HG02763 (cell line): ENCODE measurements around the gene CFAP43.
"Not testable (repeated sequence)": the region's sequence is repeated elsewhere in the genome, so short reads cannot be mapped to it uniquely, and the experiment has no call there.

Experiments
- ATAC-seq: cut with Tn5 transposase; IDR thresholded peaks from one replicate; pipeline ENCODE4 v1.9.1; 2021; ENCODE audit warnings: mild to moderate bottlenecking, moderate library complexity; ENCODE audit not compliant: unreplicated experiment

CFAP43 gene

GRCh38 chr10:104258209-104258608 lies 26.0 kb upstream of the CFAP43 start:
- no peak for ATAC-seq

- no peak for ATAC-seq
Measured at GRCh38 chr10:104257235-104257634, 25.1 kb upstream of the CFAP43 start.

- ATAC-seq = no peak
Measured at GRCh38 chr10:104256335-104256961, 24.3 kb upstream of the CFAP43 start.

- ATAC-seq = peak; percentile 36
Measured at GRCh38 chr10:104255311-104255981, 23.3 kb upstream of the CFAP43 start.

- ATAC-seq = peak; percentile 78
Measured at GRCh38 chr10:104254493-104255310, 22.5 kb upstream of the CFAP43 start, which contains the start of gene GSTO1. Gene GSTO1 (plus strand): TSS chr10:104254892. CDS start chr10:104254929, 37 bp downstream.

GRCh38 chr10:104253606-104254410 lies 21.6 kb upstream of the CFAP43 start:
- no peak for ATAC-seq

- ATAC-seq = no peak
Measured at GRCh38 chr10:104253106-104253505, 20.9 kb upstream of the CFAP43 start.

GRCh38 chr10:104252368-104252767 lies 20.2 kb upstream of the CFAP43 start:
- ATAC-seq = no peak

GRCh38 chr10:104251443-104251842 lies 19.3 kb upstream of the CFAP43 start:
- ATAC-seq = no peak

- ATAC-seq = no peak
Measured at GRCh38 chr10:104250371-104250770, 18.2 kb upstream of the CFAP43 start.

- ATAC-seq = not testable (repeated sequence)
Measured at GRCh38 chr10:104248931-104249330, 16.8 kb upstream of the CFAP43 start.

- ATAC-seq = no peak
Measured at GRCh38 chr10:104247513-104248146, 15.5 kb upstream of the CFAP43 start.

GRCh38 chr10:104246976-104247375 lies 14.8 kb upstream of the CFAP43 start:
- no peak for ATAC-seq

GRCh38 chr10:104245066-104245632 lies 13.0 kb upstream of the CFAP43 start:
- no peak for ATAC-seq

- no peak for ATAC-seq
Measured at GRCh38 chr10:104243512-104243911, 11.3 kb upstream of the CFAP43 start.

- not testable (repeated sequence) for ATAC-seq
Measured at GRCh38 chr10:104243009-104243408, 10.8 kb upstream of the CFAP43 start.

- ATAC-seq = no peak
Measured at GRCh38 chr10:104242545-104242944, 10.4 kb upstream of the CFAP43 start.

GRCh38 chr10:104240078-104240477 lies 7.9 kb upstream of the CFAP43 start:
- ATAC-seq = no peak

GRCh38 chr10:104235801-104236200 lies 3.6 kb upstream of the CFAP43 start:
- ATAC-seq = no peak

- ATAC-seq = no peak
Measured at GRCh38 chr10:104234934-104235333, 2.8 kb upstream of the CFAP43 start.
